Dendritic cell treated with granulocyte-macrophage colony-stimulating factor and Interleukin-4, amounts not matched to agents 40 ng/mL and 50 ng/mL, for 4 days (primary cell): ENCODE measurements around the gene ETV4.
A peak's percentile ranks its signal among the peaks of the same experiment; 100 is the strongest.

Experiments used
- H3K27ac Mint-ChIP-seq: one replicate; pipeline ENCODE4 v1.8.0; 2022; ENCODE audit warnings: mild to moderate bottlenecking, mixed read lengths
- H3K27me3 Mint-ChIP-seq: one replicate; pipeline ENCODE4 v1.8.0; 2022; ENCODE audit warnings: mild to moderate bottlenecking, mixed read lengths
- H3K36me3 Mint-ChIP-seq: one replicate; pipeline ENCODE4 v1.8.0; 2022; ENCODE audit warnings: low read depth, mixed read lengths
- H3K4me1 Mint-ChIP-seq: one replicate; pipeline ENCODE4 v1.8.0; 2022; ENCODE audit warnings: low read depth, mixed read lengths
- H3K4me3 Mint-ChIP-seq: one replicate; pipeline ENCODE4 v1.8.0; 2022; ENCODE audit warnings: mild to moderate bottlenecking, moderate library complexity, mixed read lengths
- H3K9me3 Mint-ChIP-seq: one replicate; pipeline ENCODE4 v1.8.0; 2022; ENCODE audit warnings: mixed read lengths
- intact Hi-C: fragments of 100-400 bp; cut with micrococcal nuclease; formaldehyde crosslinking; loops from one replicate; pipeline ENCODE4 v1.15.0; 2022

The ETV4 gene

GRCh38 chr17:43560461-43561427 lies 14.6 kb upstream of the ETV4 start:
- intact Hi-C loops = no loop called here
- Mint-ChIP-seq H3K9me3 (no peaks in the 10 kb centered on the region), H3K27me3 (peaks cover 58% of the 10 kb centered on the region), H3K36me3 (no peaks in the 10 kb centered on the region), H3K4me1 (peaks cover 42% of the 10 kb centered on the region), H3K4me3 (no peak overlapping the region), H3K27ac (no peak overlapping the region)

GRCh38 chr17:43559161-43559816 lies 13.1 kb upstream of the ETV4 start:
- Mint-ChIP-seq H3K36me3 (no peaks in the 10 kb centered on the region), H3K27ac (peak overlapping the region; percentile 26)

GRCh38 chr17:43558805-43559160 lies 12.6 kb upstream of the ETV4 start:
- peaks cover 55% of the 10 kb centered on the region for H3K27me3 Mint-ChIP-seq
- intact Hi-C loops = no loop called here
- H3K4me3 Mint-ChIP-seq = no peak overlapping the region
- peaks cover 50% of the 10 kb centered on the region for H3K4me1 Mint-ChIP-seq
- no peaks in the 10 kb centered on the region for H3K36me3 Mint-ChIP-seq
- no peaks in the 10 kb centered on the region for H3K9me3 Mint-ChIP-seq
- H3K27ac Mint-ChIP-seq = peak overlapping the region; percentile 26

More at GRCh38 chr17:43559161-43559816, 13.1 kb upstream of the ETV4 start:
- H3K27me3 Mint-ChIP-seq = peaks cover 56% of the 10 kb centered on the region
- H3K9me3 Mint-ChIP-seq = no peaks in the 10 kb centered on the region
- H3K4me3 Mint-ChIP-seq = no peak overlapping the region
- intact Hi-C loops = no loop called here
- peaks cover 50% of the 10 kb centered on the region for H3K4me1 Mint-ChIP-seq

GRCh38 chr17:43556292-43556691 lies 10.2 kb upstream of the ETV4 start:
- H3K27ac Mint-ChIP-seq = peak overlapping the region; percentile 47
- peak overlapping the region; percentile 46 for H3K4me3 Mint-ChIP-seq
- peaks cover 50% of the 10 kb centered on the region for H3K27me3 Mint-ChIP-seq
- H3K4me1 Mint-ChIP-seq = peaks cover 41% of the 10 kb centered on the region
- intact Hi-C loops = no loop called here
- no peaks in the 10 kb centered on the region for H3K9me3 Mint-ChIP-seq
- H3K36me3 Mint-ChIP-seq = no peaks in the 10 kb centered on the region

- H3K27ac Mint-ChIP-seq = no peak overlapping the region
- peaks cover 39% of the 10 kb centered on the region for H3K4me1 Mint-ChIP-seq
- no peak overlapping the region for H3K4me3 Mint-ChIP-seq
- H3K27me3 Mint-ChIP-seq = peaks cover 48% of the 10 kb centered on the region
- H3K9me3 Mint-ChIP-seq = no peaks in the 10 kb centered on the region
- H3K36me3 Mint-ChIP-seq = no peaks in the 10 kb centered on the region
- intact Hi-C loops = no loop called here
These were observed 8.7 kb upstream of the ETV4 start for GRCh38 chr17:43554857-43555256.

GRCh38 chr17:43553573-43553972 lies 7.4 kb upstream of the ETV4 start:
- H3K27ac Mint-ChIP-seq = no peak overlapping the region
- peaks cover 34% of the 10 kb centered on the region for H3K4me1 Mint-ChIP-seq
- H3K36me3 Mint-ChIP-seq = no peaks in the 10 kb centered on the region
- H3K9me3 Mint-ChIP-seq = no peaks in the 10 kb centered on the region
- H3K4me3 Mint-ChIP-seq = no peak overlapping the region
- intact Hi-C loops = no loop called here
- peaks cover 52% of the 10 kb centered on the region for H3K27me3 Mint-ChIP-seq

- no peaks in the 10 kb centered on the region for H3K36me3 Mint-ChIP-seq
- H3K27ac Mint-ChIP-seq = no peak overlapping the region
- H3K27me3 Mint-ChIP-seq = peaks cover 64% of the 10 kb centered on the region
- no peak overlapping the region for H3K4me3 Mint-ChIP-seq
- intact Hi-C loops = no loop called here
- peaks cover 35% of the 10 kb centered on the region for H3K4me1 Mint-ChIP-seq
- no peaks in the 10 kb centered on the region for H3K9me3 Mint-ChIP-seq
These were observed 6.2 kb upstream of the ETV4 start for GRCh38 chr17:43552229-43552837.

GRCh38 chr17:43550754-43551153 lies 4.6 kb upstream of the ETV4 start:
- Mint-ChIP-seq H3K9me3 (no peaks in the 10 kb centered on the region), H3K36me3 (no peaks in the 10 kb centered on the region), H3K27ac (no peak overlapping the region), H3K4me3 (no peak overlapping the region), H3K4me1 (peaks cover 31% of the 10 kb centered on the region), H3K27me3 (peaks cover 78% of the 10 kb centered on the region)
- intact Hi-C loops = no loop called here

- intact Hi-C loops = no loop called here
- Mint-ChIP-seq H3K4me1 (peaks cover 32% of the 10 kb centered on the region), H3K27ac (no peak overlapping the region), H3K4me3 (no peak overlapping the region), H3K36me3 (no peaks in the 10 kb centered on the region), H3K9me3 (no peaks in the 10 kb centered on the region), H3K27me3 (peaks cover 85% of the 10 kb centered on the region)
These were observed 3.4 kb upstream of the ETV4 start for GRCh38 chr17:43549496-43549895.

GRCh38 chr17:43548689-43549379 lies 2.7 kb upstream of the ETV4 start:
- Mint-ChIP-seq H3K9me3 (no peaks in the 10 kb centered on the region), H3K27ac (no peak overlapping the region), H3K36me3 (no peaks in the 10 kb centered on the region), H3K4me1 (peaks cover 33% of the 10 kb centered on the region), H3K27me3 (peaks cover 86% of the 10 kb centered on the region), H3K4me3 (no peak overlapping the region)
- intact Hi-C loops = no loop called here

GRCh38 chr17:43547659-43548256 lies 1.6 kb upstream of the ETV4 start:
- Mint-ChIP-seq H3K9me3 (no peaks in the 10 kb centered on the region), H3K27ac (no peak overlapping the region), H3K36me3 (no peaks in the 10 kb centered on the region), H3K27me3 (peaks cover 88% of the 10 kb centered on the region), H3K4me1 (peaks cover 33% of the 10 kb centered on the region), H3K4me3 (no peak overlapping the region)
- intact Hi-C loops = no loop called here

GRCh38 chr17:43547189-43547550 lies 1.0 kb upstream of the ETV4 start:
- H3K9me3 Mint-ChIP-seq = no peaks in the 10 kb centered on the region
- no peak overlapping the region for H3K27ac Mint-ChIP-seq
- H3K27me3 Mint-ChIP-seq = peaks cover 89% of the 10 kb centered on the region
- peak overlapping the region; percentile 72 for H3K4me3 Mint-ChIP-seq
- H3K4me1 Mint-ChIP-seq = peaks cover 33% of the 10 kb centered on the region
- intact Hi-C loops = no loop called here
- H3K36me3 Mint-ChIP-seq = no peaks in the 10 kb centered on the region

- intact Hi-C loops = no loop called here
- H3K9me3 Mint-ChIP-seq = no peaks in the 10 kb centered on the region
- no peaks in the 10 kb centered on the region for H3K36me3 Mint-ChIP-seq
- peaks cover 27% of the 10 kb centered on the region for H3K4me1 Mint-ChIP-seq
- peaks cover 92% of the 10 kb centered on the region for H3K27me3 Mint-ChIP-seq
- H3K27ac Mint-ChIP-seq = no peak overlapping the region
- peak overlapping the region; percentile 72 for H3K4me3 Mint-ChIP-seq
These were observed 832 bp downstream of the ETV4 start for GRCh38 chr17:43545383-43545632.
